Spleen (tissue), 11 donors: ENCODE measurements around the gene CLDN12. TPM values are rescaled to one million over a fixed set of nuclear protein-coding genes. Genes with fewer than 3 reads are reported as not detected.

Source experiments
- DNase-seq: peaks from one replicate; pipeline ENCODE4 v3.0.0-alpha.2; 2020
- H3K27ac ChIP-seq, 8 donors: fragments of 200-600 bp; sonication (generic) in 7 of 8; 1 replicate in 4 of 8; 2 replicates in 4 of 8; pipeline versions ENCODE4 v1.5.0 to v1.8.0; 2016 to 2021; ENCODE audit warnings: inconsistent platforms in 4 of 8, mild to moderate bottlenecking in 4 of 8, moderate library complexity in 1 of 8
- H3K27me3 ChIP-seq, 7 donors: fragments of 200-600 bp; sonication (generic) in 6 of 7; replicated peaks in 1 of 7; 1 replicate in 4 of 7; 2 replicates in 3 of 7; pipeline versions ENCODE4 v1.5.0 to v1.8.0; 2016 to 2021; ENCODE audit warnings: inconsistent platforms in 3 of 7, mild to moderate bottlenecking in 1 of 7
- H3K36me3 ChIP-seq, 6 donors: fragments of 200-600 bp; sonication (generic) in 5 of 6; 1 replicate in 4 of 6; 2 replicates in 2 of 6; pipeline versions ENCODE4 v1.5.0 to v1.8.0; 2016 to 2021; ENCODE audit warnings: inconsistent platforms in 2 of 6
- H3K4me1 ChIP-seq, 6 donors: fragments of 200-600 bp; sonication (generic) in 5 of 6; 1 replicate in 3 of 6; 2 replicates in 3 of 6; pipeline versions ENCODE4 v1.5.0 to v1.8.0; 2016 to 2021; ENCODE audit warnings: inconsistent platforms in 3 of 6
- H3K4me3 ChIP-seq, 8 donors: fragments of 200-600 bp; sonication (generic) in 7 of 8; 1 replicate in 4 of 8; 2 replicates in 4 of 8; pipeline versions ENCODE4 v1.5.0 to v1.8.0; 2016 to 2021; ENCODE audit warnings: inconsistent platforms in 4 of 8, mild to moderate bottlenecking in 4 of 8, moderate library complexity in 2 of 8
- H3K9me3 ChIP-seq, 8 donors: fragments of 200-600 bp; sonication (generic) in 7 of 8; 1 replicate in 4 of 8; 2 replicates in 4 of 8; pipeline versions ENCODE4 v1.5.0 to v1.8.0; 2016 to 2021; ENCODE audit warnings: inconsistent platforms in 4 of 8
- POLR2A ChIP-seq, 3 donors: fragments of 450-650 bp; IDR thresholded peaks; one replicate each; pipeline ENCODE4 v1.5.1; 2017; ENCODE audit warnings: antibody characterized with exemption in 3 of 3, mild to moderate bottlenecking in 1 of 3
- POLR2AphosphoS5 ChIP-seq, 3 donors: sonication (generic); formaldehyde crosslinking; IDR thresholded peaks; one replicate each; pipeline ENCODE4 v1.5.1; 2017; ENCODE audit warnings: antibody characterized with exemption in 3 of 3
- WGBS, 5 donors: extraction: QIAGEN DNeasy Blood & Tissue Kit in 3 of 5; methylation state at CpG; one replicate each; pipeline versions ENCODE4 v1.1.5 to v1.1.7; 2013 to 2018; 5-methylcytosine and 5-hydroxymethylcytosine counted together
- intact Hi-C: fragments of 100-400 bp; cut with DNase I; formaldehyde crosslinking; loops from one replicate; pipeline ENCODE4 v1.15.0; 2023; ENCODE audit warnings: low total_unique reads
- polyA plus RNA-seq, 3 donors: library from polyadenylated mRNA; stranded (reverse); fragments of 200-250 nt; gene quantifications; one replicate each; pipeline ENCODE4 v1.2.1, GENCODE V29; 2013
- total RNA-seq, 7 donors: library from RNA; depleted of rRNA in 3 of 7; stranded (reverse); fragments of >200 nt in 3 of 7; fragmentation: NEBNext Ultra II Directional in 4 of 7; extraction: Animal tissue kit (Norgen Biotek cat#: 25700) in 4 of 7; gene quantifications; one replicate each; pipeline versions ENCODE4 v1.1.0 to v1.2.1, GENCODE V29; 2016 to 2021
- TF ChIP-seq, protein P1 (sequence below), 11 experiments: fragments of 200-600 bp in 7 of 11; fragments of 450-650 bp in 4 of 11; sonication (generic) in 4 of 11; IDR thresholded peaks in 8 of 11; conservative IDR thresholded peaks in 3 of 11; 1 replicate in 7 of 11; 2 replicates in 4 of 11; pipeline versions ENCODE4 v1.4.0 to v1.8.0; 2016 to 2021; ENCODE audit warnings: antibody characterized with exemption in 11 of 11, inconsistent platforms in 4 of 11, mild to moderate bottlenecking in 1 of 11
- donor health status: healthy with polysubstance abuse.
- donor health status: DM: no; HTN: no; CAD: no; lungs with moderate emphysema.
- donor health status: DM: no; HTN: no; CAD: no.
- donor health status: Bipolar disorder and iron deficiency.
- donor health status: healthy.
- donor health status: DM: no; HTN: no; CAD: no.
- donor health status: DM: yes; HTN: yes; CAD: no.

Gene CLDN12
- total and polyA plus RNA-seq, 10 donors, result 3.9 to 17.4 (median 10.0) TPM

- intact Hi-C loops, result no loop called here
Observed at GRCh38 chr7:90401989-90402388, 1.3 kb upstream of the CLDN12 start.

DNA sequence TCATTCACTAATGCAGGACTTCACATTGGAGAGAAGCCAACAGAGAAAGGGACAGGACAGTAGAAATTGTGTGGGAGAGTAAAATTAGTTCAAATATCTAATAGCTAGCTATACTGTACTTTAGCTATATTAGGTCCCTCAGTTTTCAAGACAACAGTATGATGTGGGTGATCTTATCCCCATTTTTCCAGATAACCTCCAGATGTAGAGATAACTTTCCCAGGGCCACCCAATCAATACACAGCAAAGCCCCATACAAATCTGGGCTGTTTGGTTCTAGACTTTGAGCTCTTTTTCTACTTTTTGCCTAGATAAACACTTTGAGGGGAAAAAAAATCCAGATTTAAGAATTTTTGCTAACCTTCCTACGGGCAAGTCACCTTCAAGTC is 482 bp upstream of the CLDN12 start:
- DNase-seq, result no peak
- no peak for TF ChIP-seq POLR2AphosphoS5 (IDR thresholded peaks at IDR 0.05)
- no peak for TF ChIP-seq POLR2A (IDR thresholded peaks at IDR 0.05)
- TF ChIP-seq, protein P1, sequence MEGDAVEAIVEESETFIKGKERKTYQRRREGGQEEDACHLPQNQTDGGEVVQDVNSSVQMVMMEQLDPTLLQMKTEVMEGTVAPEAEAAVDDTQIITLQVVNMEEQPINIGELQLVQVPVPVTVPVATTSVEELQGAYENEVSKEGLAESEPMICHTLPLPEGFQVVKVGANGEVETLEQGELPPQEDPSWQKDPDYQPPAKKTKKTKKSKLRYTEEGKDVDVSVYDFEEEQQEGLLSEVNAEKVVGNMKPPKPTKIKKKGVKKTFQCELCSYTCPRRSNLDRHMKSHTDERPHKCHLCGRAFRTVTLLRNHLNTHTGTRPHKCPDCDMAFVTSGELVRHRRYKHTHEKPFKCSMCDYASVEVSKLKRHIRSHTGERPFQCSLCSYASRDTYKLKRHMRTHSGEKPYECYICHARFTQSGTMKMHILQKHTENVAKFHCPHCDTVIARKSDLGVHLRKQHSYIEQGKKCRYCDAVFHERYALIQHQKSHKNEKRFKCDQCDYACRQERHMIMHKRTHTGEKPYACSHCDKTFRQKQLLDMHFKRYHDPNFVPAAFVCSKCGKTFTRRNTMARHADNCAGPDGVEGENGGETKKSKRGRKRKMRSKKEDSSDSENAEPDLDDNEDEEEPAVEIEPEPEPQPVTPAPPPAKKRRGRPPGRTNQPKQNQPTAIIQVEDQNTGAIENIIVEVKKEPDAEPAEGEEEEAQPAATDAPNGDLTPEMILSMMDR (IDR thresholded peaks at IDR 0.05 in 8 of 11, conservative IDR thresholded peaks at IDR 0.05 in 3 of 11), result no peak
- intact Hi-C loops, result no loop called here
- peaks cover 0 to 26% (median 19%) of the 10 kb centered on the region in 8 donors for H3K9me3 ChIP-seq
- H3K4me1 ChIP-seq, result peaks cover 4 to 30% (median 21%) of the 10 kb centered on the region in 6 donors
- H3K27ac ChIP-seq, result peak overlapping the region; percentile 44 to 85 (median 80)
- 38 to 56% (median 47%) methylated on average over 1 of the region's 1 CpG for WGBS, 5 donors
- no peaks in the 10 kb centered on the region for H3K27me3 ChIP-seq
- peak overlapping the region; percentile 51 to 73 (median 64) for H3K4me3 ChIP-seq
- peaks cover 0 to 18% (median 0%) of the 10 kb centered on the region in 6 donors for H3K36me3 ChIP-seq

More at GRCh38 chr7:90401989-90402388, 1.3 kb upstream of the CLDN12 start:
- no peak overlapping the region for H3K4me3 ChIP-seq
- H3K36me3 ChIP-seq, result peaks cover 0 to 10% (median 0%) of the 10 kb centered on the region in 6 donors
- H3K27ac ChIP-seq, result peak overlapping the region in 4 of 8 donors; percentile 34 to 85 (median 58)
- peaks cover 4 to 30% (median 21%) of the 10 kb centered on the region in 6 donors for H3K4me1 ChIP-seq
- DNase-seq, result no peak
- H3K9me3 ChIP-seq, result peaks cover 0 to 33% (median 25%) of the 10 kb centered on the region in 8 donors
- TF ChIP-seq POLR2A (IDR thresholded peaks at IDR 0.05) (no peak), POLR2AphosphoS5 (IDR thresholded peaks at IDR 0.05) (no peak)
- TF ChIP-seq, protein P1 (IDR thresholded peaks at IDR 0.05 in 8 of 11, conservative IDR thresholded peaks at IDR 0.05 in 3 of 11), result no peak
- no peaks in the 10 kb centered on the region for H3K27me3 ChIP-seq
- WGBS, 5 donors, result 41 to 56% (median 49%) methylated on average over 4 of the region's 4 CpGs

DNA sequence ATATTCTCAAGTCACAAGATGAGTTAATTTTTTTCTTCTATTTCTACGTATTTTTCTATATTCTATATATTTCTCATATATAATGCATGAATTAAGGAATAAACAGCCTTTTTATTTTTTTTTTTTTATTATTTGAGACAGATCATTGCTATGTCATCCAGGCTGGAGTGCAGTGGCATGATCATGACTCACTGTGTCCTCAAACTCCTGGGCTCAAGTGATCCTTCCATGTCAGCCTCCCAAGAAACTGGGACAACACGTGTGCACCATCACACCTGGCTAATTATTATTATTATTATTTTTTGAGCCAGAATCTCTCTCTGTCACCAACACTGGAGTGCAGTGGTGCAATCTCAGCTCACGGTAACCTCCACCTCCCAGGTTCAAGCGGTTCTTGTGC is 1.5 kb downstream of the CLDN12 start:
- Histone ChIP-seq H3K27me3 (no peaks in the 10 kb centered on the region), H3K4me1 (peaks cover 4 to 30% (median 21%) of the 10 kb centered on the region in 6 donors), H3K27ac (peak overlapping the region in 1 of 8 donors; percentile 80), H3K9me3 (peaks cover 0 to 9% (median 1%) of the 10 kb centered on the region in 8 donors), H3K4me3 (no peak overlapping the region), H3K36me3 (peaks cover 0 to 28% (median 0%) of the 10 kb centered on the region in 6 donors)
- intact Hi-C loops, result no loop called here
- TF ChIP-seq, protein P1 (IDR thresholded peaks at IDR 0.05 in 8 of 11, conservative IDR thresholded peaks at IDR 0.05 in 3 of 11), result no peak
- no peak for TF ChIP-seq POLR2A (IDR thresholded peaks at IDR 0.05)
- no peak for TF ChIP-seq POLR2AphosphoS5 (IDR thresholded peaks at IDR 0.05)
- 88 to 97% (median 93%) methylated on average over 4 of the region's 4 CpGs for WGBS, 5 donors
- DNase-seq, result no peak

GRCh38 chr7:90407484-90407821 is 4.2 kb downstream of the CLDN12 start:
- intact Hi-C loops, result no loop called here
- Histone ChIP-seq H3K9me3 (no peaks in the 10 kb centered on the region), H3K27ac (no peak overlapping the region), H3K36me3 (peaks cover 0 to 34% (median 0%) of the 10 kb centered on the region in 6 donors), H3K4me3 (no peak overlapping the region), H3K27me3 (no peaks in the 10 kb centered on the region), H3K4me1 (peaks cover 0 to 23% (median 17%) of the 10 kb centered on the region in 6 donors)
- 84 to 97% (median 90%) methylated on average over 1 of the region's 1 CpG for WGBS, 5 donors
- TF ChIP-seq POLR2AphosphoS5 (IDR thresholded peaks at IDR 0.05) (no peak), POLR2A (IDR thresholded peaks at IDR 0.05) (no peak)
- TF ChIP-seq, protein P1 (IDR thresholded peaks at IDR 0.05 in 8 of 11, conservative IDR thresholded peaks at IDR 0.05 in 3 of 11), result no peak
- no peak for DNase-seq
